Parathyroid adenoma (tissue), 2 donors: ENCODE data around the gene MTUS2.

Source experiments
- H2AFZ ChIP-seq: fragments of 300-600 bp; sonication (generic); one replicate; pipeline ENCODE4 v1.7.0; 2017; ENCODE audit warnings: antibody characterized with exemption, mild to moderate bottlenecking
- H3K27ac ChIP-seq: fragments of 300-600 bp; sonication (generic); one replicate; pipeline ENCODE4 v1.7.0; 2017
- H3K27me3 ChIP-seq: fragments of 300-600 bp; sonication (generic); one replicate; pipeline ENCODE4 v1.7.0; 2017; ENCODE audit warnings: low read length; ENCODE audit not compliant: control insufficient read depth, insufficient read depth
- H3K36me3 ChIP-seq: fragments of 300-600 bp; sonication (generic); one replicate; pipeline ENCODE4 v1.7.0; 2017; ENCODE audit warnings: low read length; ENCODE audit not compliant: control insufficient read depth, insufficient read depth
- H3K4me1 ChIP-seq: fragments of 300-600 bp; sonication (generic); one replicate; pipeline ENCODE4 v1.7.0; 2017; ENCODE audit warnings: control low read depth
- H3K4me2 ChIP-seq: fragments of 300-600 bp; sonication (generic); one replicate; pipeline ENCODE4 v1.7.0; 2017; ENCODE audit warnings: low read length
- H3K4me3 ChIP-seq: fragments of 300-600 bp; sonication (generic); one replicate; pipeline ENCODE4 v1.7.0; 2017; ENCODE audit warnings: low read depth, low read length
- H3K79me2 ChIP-seq: fragments of 300-600 bp; sonication (generic); one replicate; pipeline ENCODE4 v1.7.0; 2017; ENCODE audit warnings: control low read depth
- H3K9ac ChIP-seq: fragments of 300-600 bp; sonication (generic); one replicate; pipeline ENCODE4 v1.7.0; 2017; ENCODE audit warnings: mild to moderate bottlenecking
- H3K9me3 ChIP-seq: fragments of 300-600 bp; sonication (generic); one replicate; pipeline ENCODE4 v1.7.0; 2017; ENCODE audit warnings: low read length; ENCODE audit not compliant: control insufficient read depth
- TF ChIP-seq, protein P1 (sequence below): fragments of 300-600 bp; sonication (generic); IDR thresholded peaks from one replicate; pipeline ENCODE4 v1.7.0; 2017; ENCODE audit warnings: antibody characterized with exemption, mild to moderate bottlenecking
- donor health status: primary hyperparathyroidism.

MTUS2 gene

DNA sequence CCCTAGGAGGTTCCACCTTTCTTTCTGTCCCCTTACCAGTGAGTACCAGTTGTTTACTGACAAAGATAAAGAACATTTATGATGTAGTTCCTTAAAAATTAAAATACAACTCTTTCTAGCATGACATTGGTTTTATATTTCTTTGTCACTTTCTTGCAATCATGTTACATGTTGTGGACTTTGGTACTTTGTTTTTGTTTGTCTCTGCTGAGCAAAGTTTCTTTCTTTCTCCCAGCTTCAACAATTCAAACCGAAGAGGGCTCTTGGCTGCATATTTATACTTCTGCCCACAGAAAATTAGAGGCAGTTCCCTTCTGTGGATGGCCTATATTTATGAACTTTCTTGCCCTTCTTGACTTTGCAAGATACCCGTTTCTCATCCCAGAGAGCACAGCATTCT, 201.2 kb downstream of the MTUS2 start:
- Histone ChIP-seq H3K27me3 (no peaks in the 10 kb centered on the region), H3K9me3 (no peaks in the 10 kb centered on the region), H3K4me3 (no peak overlapping the region), H3K27ac (no peak overlapping the region), H3K79me2 (no peaks in the 10 kb centered on the region), H2AFZ (no peak overlapping the region), H3K4me1 (no peaks in the 10 kb centered on the region), H3K36me3 (no peaks in the 10 kb centered on the region), H3K4me2 (no peak overlapping the region), H3K9ac (no peak overlapping the region)
- TF ChIP-seq, protein P1, sequence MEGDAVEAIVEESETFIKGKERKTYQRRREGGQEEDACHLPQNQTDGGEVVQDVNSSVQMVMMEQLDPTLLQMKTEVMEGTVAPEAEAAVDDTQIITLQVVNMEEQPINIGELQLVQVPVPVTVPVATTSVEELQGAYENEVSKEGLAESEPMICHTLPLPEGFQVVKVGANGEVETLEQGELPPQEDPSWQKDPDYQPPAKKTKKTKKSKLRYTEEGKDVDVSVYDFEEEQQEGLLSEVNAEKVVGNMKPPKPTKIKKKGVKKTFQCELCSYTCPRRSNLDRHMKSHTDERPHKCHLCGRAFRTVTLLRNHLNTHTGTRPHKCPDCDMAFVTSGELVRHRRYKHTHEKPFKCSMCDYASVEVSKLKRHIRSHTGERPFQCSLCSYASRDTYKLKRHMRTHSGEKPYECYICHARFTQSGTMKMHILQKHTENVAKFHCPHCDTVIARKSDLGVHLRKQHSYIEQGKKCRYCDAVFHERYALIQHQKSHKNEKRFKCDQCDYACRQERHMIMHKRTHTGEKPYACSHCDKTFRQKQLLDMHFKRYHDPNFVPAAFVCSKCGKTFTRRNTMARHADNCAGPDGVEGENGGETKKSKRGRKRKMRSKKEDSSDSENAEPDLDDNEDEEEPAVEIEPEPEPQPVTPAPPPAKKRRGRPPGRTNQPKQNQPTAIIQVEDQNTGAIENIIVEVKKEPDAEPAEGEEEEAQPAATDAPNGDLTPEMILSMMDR, result no peak

DNA sequence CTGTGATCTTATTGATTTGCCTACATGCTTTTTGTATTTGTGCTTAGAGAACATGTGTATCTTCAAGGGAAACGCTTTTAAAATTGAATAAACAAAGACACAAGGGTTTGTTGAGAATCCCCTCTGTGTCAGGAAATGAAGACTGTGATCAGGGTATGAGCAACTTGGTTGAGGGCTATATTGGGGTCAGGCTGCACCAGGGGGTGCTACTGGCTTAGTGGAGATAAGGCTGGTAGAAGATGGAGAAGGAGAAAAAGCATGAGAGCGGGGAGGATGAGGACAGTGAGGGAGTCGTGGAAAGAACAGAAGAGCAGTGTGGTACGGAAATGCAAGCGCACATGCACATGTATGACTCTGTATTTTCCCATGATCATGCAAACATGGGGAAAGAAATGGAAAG, 201.6 kb downstream of the MTUS2 start:
- H2AFZ ChIP-seq, result no peak overlapping the region
- TF ChIP-seq, protein P1, result no peak
- H3K27me3 ChIP-seq, result no peaks in the 10 kb centered on the region
- no peak overlapping the region for H3K4me2 ChIP-seq
- no peaks in the 10 kb centered on the region for H3K79me2 ChIP-seq
- H3K9ac ChIP-seq, result no peak overlapping the region
- no peak overlapping the region for H3K4me3 ChIP-seq
- H3K9me3 ChIP-seq, result no peaks in the 10 kb centered on the region
- H3K4me1 ChIP-seq, result no peaks in the 10 kb centered on the region
- no peaks in the 10 kb centered on the region for H3K36me3 ChIP-seq
- no peak overlapping the region for H3K27ac ChIP-seq

DNA sequence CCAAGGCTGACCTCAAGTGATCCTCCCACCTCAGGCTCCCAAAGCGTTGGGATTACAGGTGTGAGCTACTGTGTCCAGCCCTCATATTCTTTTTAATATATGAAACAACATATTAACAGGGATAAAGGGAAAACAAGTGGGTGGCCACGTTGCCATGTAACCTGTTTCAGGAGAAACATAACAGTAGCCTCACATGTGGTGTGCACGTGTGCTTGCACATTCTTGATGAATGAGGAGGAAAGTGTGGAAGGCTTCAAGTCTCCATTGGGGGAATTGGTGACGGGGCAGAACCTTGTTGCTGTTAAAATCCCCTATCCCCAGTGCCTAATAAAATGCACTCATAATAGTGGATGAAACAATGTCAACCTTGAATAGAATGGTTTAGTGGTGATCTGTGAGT, 202.3 kb downstream of the MTUS2 start:
- Histone ChIP-seq H3K9ac (no peak overlapping the region), H3K79me2 (no peaks in the 10 kb centered on the region), H3K27ac (no peak overlapping the region), H3K4me1 (no peaks in the 10 kb centered on the region), H3K36me3 (no peaks in the 10 kb centered on the region), H3K27me3 (no peaks in the 10 kb centered on the region), H2AFZ (no peak overlapping the region), H3K9me3 (no peaks in the 10 kb centered on the region), H3K4me2 (no peak overlapping the region), H3K4me3 (no peak overlapping the region)
- TF ChIP-seq, protein P1, result no peak

DNA sequence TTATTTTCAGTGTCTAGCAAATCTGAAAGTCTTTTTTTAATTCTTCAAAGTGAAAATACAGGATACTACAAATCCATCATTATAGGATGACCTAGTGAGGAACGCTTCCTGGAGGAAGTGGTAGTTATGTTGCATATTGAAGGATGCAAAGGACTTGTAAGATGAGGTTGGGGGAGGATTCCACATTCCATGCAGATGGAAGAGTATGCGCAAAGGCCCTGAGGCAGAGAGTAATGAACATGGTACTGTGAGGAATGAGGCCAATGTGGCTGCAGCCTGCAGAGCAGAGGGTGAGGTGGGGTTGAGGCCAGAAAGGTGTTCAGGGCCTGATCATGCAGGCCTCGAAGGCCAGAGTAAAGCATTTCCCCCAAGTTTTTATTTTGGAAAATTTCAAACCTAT, 202.8 kb downstream of the MTUS2 start:
- H3K9me3 ChIP-seq, result no peaks in the 10 kb centered on the region
- no peak overlapping the region for H3K4me3 ChIP-seq
- no peaks in the 10 kb centered on the region for H3K79me2 ChIP-seq
- no peak overlapping the region for H3K4me2 ChIP-seq
- no peak overlapping the region for H3K9ac ChIP-seq
- H3K27me3 ChIP-seq, result no peaks in the 10 kb centered on the region
- no peaks in the 10 kb centered on the region for H3K36me3 ChIP-seq
- no peak overlapping the region for H3K27ac ChIP-seq
- H2AFZ ChIP-seq, result no peak overlapping the region
- no peaks in the 10 kb centered on the region for H3K4me1 ChIP-seq
- TF ChIP-seq, protein P1, result no peak

DNA sequence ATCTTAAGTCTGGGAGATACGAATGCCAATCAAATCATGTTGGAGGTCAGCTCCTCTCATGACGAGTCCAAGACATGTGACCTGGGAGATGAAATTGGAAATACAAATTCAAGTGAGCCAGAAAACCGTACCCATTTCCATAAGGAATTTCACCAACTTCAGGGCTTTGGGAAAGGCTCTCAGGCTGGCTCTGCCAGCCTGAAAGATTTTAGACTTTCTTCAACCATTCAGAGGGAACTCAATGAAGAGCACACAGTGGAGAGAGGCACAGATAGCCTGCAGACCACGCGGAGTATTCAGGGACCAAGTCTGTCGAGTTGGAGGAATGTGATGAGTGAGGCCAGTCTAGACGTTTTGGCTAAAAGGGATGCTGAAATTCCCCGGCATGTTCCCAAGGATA, 204.6 kb downstream of the MTUS2 start:
- H3K9me3 ChIP-seq, result no peaks in the 10 kb centered on the region
- no peak overlapping the region for H3K9ac ChIP-seq
- H3K4me3 ChIP-seq, result no peak overlapping the region
- no peaks in the 10 kb centered on the region for H3K36me3 ChIP-seq
- H3K27me3 ChIP-seq, result no peaks in the 10 kb centered on the region
- no peaks in the 10 kb centered on the region for H3K79me2 ChIP-seq
- H3K4me2 ChIP-seq, result no peak overlapping the region
- H3K27ac ChIP-seq, result no peak overlapping the region
- H2AFZ ChIP-seq, result no peak overlapping the region
- H3K4me1 ChIP-seq, result no peaks in the 10 kb centered on the region
- TF ChIP-seq, protein P1, result no peak
